ENCODE data around the gene MYZAP. TPM values are rescaled to one million over a fixed set of nuclear protein-coding genes. Genes with fewer than 3 reads are reported as not detected.

The MYZAP gene
- total and polyA plus RNA-seq, 2 of the 13 experiments (the other 11 are each of a cell fraction or from before 2014, with no cell fraction given) = not detected

GRCh38 chr15:57726411-57726810 lies 134.7 kb downstream of the MYZAP start:
- intact Hi-C loops (cut with micrococcal nuclease; ENCODE audit: unreplicated experiment) (no loop called here), in situ Hi-C loops (cut with HindIII; ENCODE audit: extremely low pct_ligation_motif_present, low pct_unique_long_range_greater_than_20kb) (no loop called here)
- Histone ChIP-seq H3K27me3 (ENCODE audit: control insufficient read depth in 1 of 2, insufficient read depth in 2 of 2, low read length in 2 of 2) (no peaks in the 10 kb centered on the region), H3K27ac (ENCODE audit: extremely low read length, insufficient read depth, low read length) (no peak overlapping the region), H3K4me3 (replicated peaks in 1 of 3; ENCODE audit: insufficient read depth in 1 of 3, low read depth in 2 of 3, low read length in 3 of 3) (no peak overlapping the region), H3K36me3 (replicated peaks in 1 of 2; ENCODE audit: control insufficient read depth in 1 of 2, insufficient read depth in 2 of 2, low read length in 2 of 2) (no peaks in the 10 kb centered on the region), H3K79me2 (ENCODE audit: insufficient read depth, low read length) (no peaks in the 10 kb centered on the region), H4K20me1 (ENCODE audit: insufficient read depth, low read length) (no peaks in the 10 kb centered on the region), H2AFZ (ENCODE audit: low read length) (no peak overlapping the region), H3K4me1 (ENCODE audit: insufficient read depth, low read length) (no peaks in the 10 kb centered on the region), H3K9me3 (ENCODE audit: low read length) (no peaks in the 10 kb centered on the region), H3K4me2 (ENCODE audit: low read depth, low read length) (no peak overlapping the region), H3K9ac (ENCODE audit: insufficient read depth, low read depth, low read length) (no peak overlapping the region)
- no peak for FAIRE-seq
- CTCF ChIA-PET (ENCODE audit: low intra/inter-chr PET ratio, low total read pairs) = no interaction called here
- ATAC-seq = no peak
- POLR2A ChIA-PET = no interaction called here
- DNase-seq (ENCODE audit: low spot score) = no peak
- WGBS (ENCODE audit: low lambda C conversion rate) = 72% methylated on average over 3 of the region's 3 CpGs
- BruUV-seq (replicated peaks) = no TSS peak
- TF ChIP-seq MLXIP (CRISPR knock-in tag; IDR thresholded peaks at IDR 0.05; ENCODE audit: borderline replicate concordance) = no peak
- no peak for TF ChIP-seq U2AF2 (IDR thresholded peaks at IDR 0.05; ENCODE audit: low read depth, low read length)
- no peak for TF ChIP-seq ZNF530 (CRISPR knock-in tag; IDR thresholded peaks at IDR 0.05; ENCODE audit: low read depth)
- TF ChIP-seq ZNF747 (CRISPR knock-in tag; IDR thresholded peaks at IDR 0.05; ENCODE audit: borderline replicate concordance) = no peak
- TF ChIP-seq GMEB2 (CRISPR knock-in tag; IDR thresholded peaks at IDR 0.05; ENCODE audit: low read depth) = no peak
- TF ChIP-seq MTF1 (CRISPR knock-in tag; IDR thresholded peaks at IDR 0.05) = no peak
- TF ChIP-seq POGK (CRISPR knock-in tag; conservative IDR thresholded peaks at IDR 0.05) = no peak
- no peak for TF ChIP-seq ZNF205 (CRISPR knock-in tag; IDR thresholded peaks at IDR 0.05)
- no peak for TF ChIP-seq MEIS1 (CRISPR knock-in tag; IDR thresholded peaks at IDR 0.05; ENCODE audit: borderline replicate concordance)
- TF ChIP-seq HMG20B (CRISPR knock-in tag; conservative IDR thresholded peaks at IDR 0.05) = no peak
- no peak for TF ChIP-seq ZNF652 (CRISPR knock-in tag; IDR thresholded peaks at IDR 0.05; ENCODE audit: borderline replicate concordance, low read depth)
- no peak for TF ChIP-seq MED13 (CRISPR knock-in tag; IDR thresholded peaks at IDR 0.05)
- no peak for TF ChIP-seq AGO1 (IDR thresholded peaks at IDR 0.05; ENCODE audit: low read depth, low read length, poor library complexity, severe bottlenecking)
- TF ChIP-seq MAFF (IDR thresholded peaks at IDR 0.05; ENCODE audit: low read depth, low read length) = no peak
- no peak for TF ChIP-seq ZNF781 (CRISPR knock-in tag; IDR thresholded peaks at IDR 0.05; ENCODE audit: borderline replicate concordance, not compliant biosample characterization)
- no peak for TF ChIP-seq SMAD9 (CRISPR knock-in tag; IDR thresholded peaks at IDR 0.05)
- TF ChIP-seq TFDP2 (CRISPR knock-in tag; IDR thresholded peaks at IDR 0.05) = no peak
